ENCODE data around the gene ZFYVE16.
"Not testable (repeated sequence)": the region's sequence is repeated elsewhere in the genome, so short reads cannot be mapped to it uniquely, and the experiment has no call there.

DNA sequence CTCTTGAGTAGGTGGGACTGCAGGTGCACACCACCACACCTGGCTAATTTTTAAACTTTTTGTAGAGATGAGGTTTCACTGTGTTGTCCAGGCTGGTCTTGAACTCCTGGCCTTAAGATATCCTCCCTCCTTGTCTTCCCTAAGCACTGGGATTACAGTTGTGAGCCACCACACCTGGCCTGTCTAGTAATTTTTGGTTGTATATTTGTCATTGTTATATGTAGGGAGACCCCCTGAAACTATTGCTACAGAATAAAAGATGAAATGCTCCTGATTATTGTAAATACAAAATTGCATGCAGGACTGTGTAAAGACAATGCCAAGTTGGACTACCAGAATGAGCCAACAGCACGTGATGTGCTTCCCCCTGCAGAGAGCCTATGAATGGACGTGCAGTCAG lies 62.8 kb downstream of the ZFYVE16 start:
- not testable (repeated sequence) for TF ChIP-seq POLR2A, CTCF (IDR thresholded peaks at IDR 0.05)
